Ureter (tissue), 1 donor: Measurements from ENCODE around the gene FOXN4. TPM values are rescaled to one million over a fixed set of nuclear protein-coding genes. Genes with fewer than 3 reads are reported as not detected.
"Not testable (repeated sequence)": the region's sequence is repeated elsewhere in the genome, so short reads cannot be mapped to it uniquely, and the experiment has no call there.

Source experiments
- DNase-seq: peaks from one replicate; pipeline ENCODE4 v3.0.0-alpha.2; 2020; ENCODE audit warnings: low spot score
- total RNA-seq: library from RNA; stranded (reverse); gene quantifications from one replicate; pipeline ENCODE4 v1.2.4, GENCODE V29; 2023
- donor health status: DM: yes; HTN: yes; CAD: no.

Gene FOXN4
- not detected for total RNA-seq

DNA sequence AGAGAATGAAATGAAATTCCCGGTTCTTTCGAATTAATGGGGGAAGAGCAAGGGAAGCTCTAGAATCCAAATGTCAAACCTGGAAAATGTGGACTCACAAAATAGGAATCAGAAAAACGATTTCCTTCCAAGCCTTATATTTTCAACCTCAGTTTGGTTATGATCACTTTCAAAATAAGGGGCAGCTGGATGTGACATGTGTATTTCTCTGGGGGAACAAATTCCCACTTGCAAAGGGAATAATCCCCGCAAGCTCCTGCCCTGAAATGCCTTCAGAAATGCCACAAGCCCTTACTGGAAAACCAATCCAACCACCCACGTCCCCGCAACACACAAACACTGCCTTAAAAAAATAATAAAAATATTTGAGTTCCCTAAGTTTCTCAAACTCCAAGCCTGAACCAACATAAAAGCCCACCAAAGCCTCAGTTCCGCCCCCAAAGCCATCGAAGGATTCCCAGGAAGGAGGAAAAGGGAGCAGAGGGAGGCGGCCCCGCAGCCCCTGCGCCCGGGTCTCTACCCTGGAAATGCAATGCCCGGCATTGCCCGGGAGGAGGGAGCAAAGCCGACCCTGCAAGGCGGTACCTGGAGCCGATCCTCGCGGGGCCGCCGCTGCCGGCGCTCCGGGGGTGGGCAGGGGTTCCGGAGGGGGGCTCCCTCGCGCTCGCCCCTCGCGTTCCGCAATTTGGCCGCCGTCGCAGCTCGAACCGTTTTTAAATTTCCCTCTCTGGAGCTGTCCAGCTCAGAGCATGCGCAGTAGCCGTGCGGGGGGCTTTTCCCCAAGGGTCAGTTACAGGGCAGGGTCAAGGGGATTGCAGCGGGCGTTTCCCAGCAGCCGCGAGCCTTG, at the start of gene FOXN4:
FOXN4 (minus strand) TSS at position 751 of the 847 bp plus-strand sequence. CDS start 963 bp downstream, outside the sequence.
- no peak for DNase-seq

DNA sequence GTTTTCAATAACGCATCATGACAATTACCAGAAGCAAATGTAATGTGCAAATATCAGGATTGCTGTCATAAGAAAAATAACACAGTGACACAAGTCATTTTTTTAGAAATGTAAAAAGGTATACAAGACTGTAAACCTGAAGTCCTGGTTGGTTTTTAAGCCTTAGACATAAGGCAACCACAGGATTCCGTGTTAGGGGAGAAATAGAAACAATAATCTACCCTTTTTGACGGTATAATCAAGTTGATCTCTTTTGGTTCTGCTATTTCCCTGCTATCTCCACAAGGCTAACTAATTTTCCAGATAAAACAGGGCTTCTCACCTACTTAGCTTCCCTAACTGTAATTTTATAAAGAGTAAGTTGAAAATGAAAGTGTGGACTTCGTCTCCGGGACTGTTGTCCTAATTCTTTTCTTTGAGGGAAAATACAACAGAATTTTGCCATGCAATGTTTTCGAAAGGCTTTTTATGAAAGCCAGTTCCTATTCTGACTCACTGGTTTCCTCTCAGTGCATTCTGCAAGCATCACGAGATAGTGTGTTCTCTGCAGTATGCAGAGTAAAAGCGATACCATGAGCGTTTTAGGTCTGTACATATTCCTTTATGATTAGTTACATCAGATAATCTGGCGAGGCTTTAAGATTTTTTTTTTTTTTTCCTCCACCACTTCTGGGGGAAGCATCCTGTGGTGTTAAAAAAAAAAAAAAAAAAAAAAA, 49.2 kb upstream of the FOXN4 start:
- DNase-seq: no peak

GRCh38 chr12:109357032-109357431, 47.9 kb upstream of the FOXN4 start:
- no peak for DNase-seq

- no peak for DNase-seq
These were observed 47.5 kb upstream of the FOXN4 start for GRCh38 chr12:109356577-109356976.

- DNase-seq: no peak
These were observed 43.1 kb upstream of the FOXN4 start for GRCh38 chr12:109352184-109352583.

GRCh38 chr12:109347589-109347988, 38.5 kb upstream of the FOXN4 start, which contains the start of gene MYO1H:
MYO1H (plus strand) TSS chr12:109347900; CDS start chr12:109347961, 61 bp downstream.
- DNase-seq: no peak

GRCh38 chr12:109346920-109347319, 37.8 kb upstream of the FOXN4 start:
- no peak for DNase-seq

DNA sequence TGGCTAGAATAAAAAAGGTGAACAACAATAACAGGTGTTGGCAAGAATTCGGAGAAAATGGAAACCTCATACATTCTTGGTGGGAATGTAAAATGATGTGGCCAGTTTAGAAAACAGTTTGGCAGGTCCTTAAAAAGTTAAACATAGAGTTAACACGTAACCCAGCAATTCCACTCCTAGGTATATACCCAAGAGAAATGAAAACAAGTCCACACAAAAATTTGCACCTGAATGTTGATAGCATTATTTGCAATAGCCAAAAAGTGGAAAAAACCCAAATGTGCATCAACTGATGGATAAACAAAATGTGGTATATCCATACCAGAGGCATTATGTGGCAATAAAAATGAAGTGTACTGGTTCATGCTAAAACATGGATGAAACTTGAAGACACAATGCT, 36.3 kb upstream of the FOXN4 start:
- DNase-seq: no peak

DNA sequence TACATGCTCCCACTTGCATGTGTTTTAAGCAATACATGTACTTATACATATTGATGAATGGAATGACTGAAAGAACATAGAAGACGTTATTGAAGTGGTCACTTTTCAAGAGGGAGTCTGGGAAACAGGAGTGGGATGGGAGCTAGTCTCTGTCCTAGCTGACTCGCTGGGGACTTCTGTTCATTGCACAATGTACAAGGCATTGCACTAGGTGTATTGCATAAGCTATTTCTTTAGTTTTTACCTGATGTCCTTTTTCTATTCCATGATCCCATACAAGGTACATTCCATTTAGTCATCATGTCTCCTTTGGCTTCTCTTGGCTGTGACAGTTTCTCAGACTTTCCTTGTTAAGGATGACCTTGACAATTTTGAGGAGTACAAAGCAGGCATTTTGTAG, 34.6 kb upstream of the FOXN4 start:
- no peak for DNase-seq

GRCh38 chr12:109336593-109336992, 27.5 kb upstream of the FOXN4 start:
- no peak for DNase-seq

DNA sequence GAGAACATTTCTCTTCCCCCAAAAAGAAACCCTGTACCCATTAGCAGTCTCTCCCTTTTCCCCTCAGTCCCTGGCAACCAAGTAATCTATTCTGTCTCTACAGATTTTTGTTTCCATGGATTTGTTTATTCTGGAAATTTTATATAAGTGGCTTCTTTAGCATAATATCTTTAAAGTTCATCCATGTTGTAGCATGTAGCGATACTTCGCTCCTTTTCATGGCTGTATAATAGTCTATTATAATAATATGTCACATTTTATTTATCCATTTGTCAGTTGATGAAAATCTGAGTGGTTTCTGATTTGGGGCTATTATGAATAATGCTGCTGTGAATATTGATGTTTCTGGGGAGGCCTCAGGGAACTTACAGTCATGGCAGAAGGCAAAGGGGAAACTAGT, 25.8 kb upstream of the FOXN4 start:
- DNase-seq: no peak

- DNase-seq: no peak
These were observed 22.3 kb upstream of the FOXN4 start for GRCh38 chr12:109331301-109331952.

DNA sequence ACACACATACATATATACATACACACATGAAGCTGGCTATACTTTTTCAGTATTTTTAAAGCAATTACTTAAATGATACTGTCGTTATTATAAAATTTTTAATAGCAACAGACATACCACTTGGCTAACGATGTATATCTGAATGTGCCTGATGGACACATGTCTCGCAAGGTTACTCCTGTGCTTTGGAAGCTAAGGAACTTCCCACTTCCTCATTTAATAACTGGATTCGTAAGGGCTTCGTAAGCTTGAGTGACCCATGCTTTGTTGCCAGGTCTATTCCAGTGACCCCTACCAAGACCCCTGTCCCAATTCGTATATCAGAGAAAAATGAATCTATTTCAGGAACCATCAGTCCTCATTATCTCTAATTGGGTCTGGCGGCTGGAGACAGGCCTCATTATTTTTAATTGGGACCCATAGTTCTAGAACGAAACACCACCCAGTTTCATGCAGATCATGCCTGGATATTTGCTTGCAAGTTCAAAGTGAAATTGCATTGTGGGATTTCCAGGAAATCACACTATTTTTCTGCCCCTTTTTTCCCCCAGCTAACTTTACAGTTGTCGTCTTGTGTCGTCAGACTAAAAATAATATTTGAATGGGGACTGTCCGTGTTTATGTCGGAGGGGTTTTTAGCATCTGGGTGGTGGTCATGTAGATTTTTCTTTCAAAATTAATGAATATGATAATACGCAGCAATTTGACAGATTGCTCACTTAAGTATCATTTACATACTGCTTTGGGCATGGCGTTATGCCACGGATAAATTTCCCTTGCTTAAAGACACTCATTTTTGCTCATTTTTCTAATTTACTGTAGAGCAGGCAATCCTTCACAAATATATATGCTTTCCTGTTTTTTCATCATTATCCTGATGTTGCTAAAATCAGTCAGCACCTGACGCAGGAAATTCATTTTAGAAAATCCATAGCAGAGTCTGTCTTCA, 21.5 kb upstream of the FOXN4 start:
- DNase-seq: no peak

GRCh38 chr12:109329686-109330085, 20.6 kb upstream of the FOXN4 start:
- DNase-seq: no peak

DNA sequence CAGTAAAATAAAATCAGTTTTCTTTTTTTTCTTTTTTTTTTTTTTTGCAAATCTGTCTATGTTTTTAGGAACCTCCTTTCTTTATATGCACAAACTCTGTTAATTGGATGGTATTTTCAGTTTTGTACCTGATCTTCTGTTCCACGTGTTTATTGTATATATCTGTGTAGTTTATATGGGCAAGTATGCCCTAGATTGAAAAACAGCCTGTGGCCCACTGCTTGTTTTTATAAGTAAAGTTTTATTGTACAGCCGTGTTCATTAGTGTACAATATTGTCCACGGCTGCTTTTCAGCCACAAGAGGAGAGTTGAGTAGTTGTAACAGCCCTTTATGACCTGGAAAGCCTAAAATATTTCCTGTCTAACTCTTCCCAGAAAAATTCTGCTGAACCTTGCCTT, 19.9 kb upstream of the FOXN4 start:
- no peak for DNase-seq

DNA sequence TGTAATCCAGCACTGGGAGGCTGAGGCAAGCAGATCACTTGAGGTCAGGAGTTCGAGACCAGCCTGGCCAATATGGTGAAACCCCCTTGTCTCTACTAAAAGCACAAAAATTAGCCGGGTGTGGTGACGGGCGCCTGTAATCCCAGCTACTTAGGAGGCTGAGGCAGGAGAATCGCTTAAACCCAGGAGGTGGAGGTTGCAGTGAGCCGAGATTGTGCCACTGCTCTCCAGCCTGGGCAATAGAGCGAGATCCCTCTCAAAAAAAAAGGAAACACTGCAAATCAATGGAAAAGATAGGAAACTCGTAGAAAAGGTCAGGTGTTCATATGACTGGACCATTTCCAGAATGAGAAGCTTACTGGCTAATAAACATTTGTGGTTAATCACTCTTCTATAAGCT, 12.2 kb upstream of the FOXN4 start:
- not testable (repeated sequence) for DNase-seq

DNA sequence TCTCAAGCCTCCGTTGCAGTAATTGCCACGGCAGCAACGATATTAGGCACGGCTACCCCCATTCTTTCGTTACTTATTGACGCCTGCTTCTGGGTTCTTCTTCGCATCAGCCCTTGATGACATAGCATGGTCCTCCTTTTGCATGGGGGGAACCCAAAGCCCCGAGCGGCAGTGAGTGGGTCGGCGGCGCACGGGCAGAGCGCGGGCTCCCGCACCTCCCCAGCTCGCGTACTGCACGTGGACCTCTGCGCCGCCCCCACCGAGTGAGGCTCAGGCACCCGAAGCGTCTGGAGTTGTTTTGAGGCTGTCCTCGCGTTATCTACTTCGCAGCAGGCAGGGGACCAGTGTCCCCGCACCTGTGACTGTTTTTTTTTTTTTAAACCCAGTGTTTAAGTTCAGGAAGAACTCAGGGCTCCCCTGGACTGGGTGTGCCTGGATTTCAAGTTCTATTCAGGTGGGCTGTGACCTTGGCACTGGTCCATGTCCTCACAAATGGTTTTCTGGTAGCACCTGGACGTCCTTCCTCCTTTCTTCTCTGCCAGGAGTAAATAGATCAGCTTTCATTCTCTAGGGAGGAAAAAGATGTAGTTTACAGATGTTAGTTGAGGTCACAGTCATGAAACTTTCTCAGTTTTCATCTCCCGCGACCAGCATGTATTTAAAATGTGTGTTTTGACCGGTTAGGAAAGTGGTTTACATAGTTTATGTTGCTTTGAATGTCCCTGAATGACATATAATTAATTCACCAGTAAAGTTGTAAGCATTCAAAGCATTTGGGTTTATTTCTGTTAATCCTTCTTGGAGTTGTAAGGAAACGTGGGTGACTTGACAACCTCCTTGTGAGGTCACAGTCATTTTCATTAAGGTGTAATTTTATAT, 1.4 kb upstream of the FOXN4 start:
- DNase-seq: no peak

- no peak for DNase-seq
These were observed 530 bp upstream of the FOXN4 start for GRCh38 chr12:109309381-109310246.

GRCh38 chr12:109307051-109307450, 2.0 kb downstream of the FOXN4 start:
- DNase-seq: no peak
